ENCODE results near the gene C1QB.
"Not testable (repeated sequence)": the region's sequence is repeated elsewhere in the genome, so short reads cannot be mapped to it uniquely, and the experiment has no call there.

GRCh38 chr1:22676151-22676550 lies 23.1 kb downstream of the C1QB start:
- not testable (repeated sequence) for TF ChIP-seq CTCF (conservative IDR thresholded peaks at IDR 0.05; ENCODE audit: low read depth in 2 of 2); EZH2phosphoT487 (IDR thresholded peaks at IDR 0.05; ENCODE audit: unreplicated experiment); REST (IDR thresholded peaks at IDR 0.05; ENCODE audit: unreplicated experiment)

Measured in GM23338 (cell line).